ENCODE data around the gene SLC9A5. TPM values are rescaled to one million over a fixed set of nuclear protein-coding genes. Genes with fewer than 3 reads are reported as not detected.

Gene SLC9A5
- total RNA-seq, 1 donor from 2014 or later, result 4.4 TPM

GRCh38 chr16:67226295-67226803 is 22.4 kb upstream of the SLC9A5 start:
- H3K36me3 Mint-ChIP-seq (ENCODE audit: low read depth), result peaks cover 5% of the 10 kb centered on the region
- DNase-seq (ENCODE audit: low read depth, low spot score), result no peak
- H3K4me1 Mint-ChIP-seq, result peaks cover 25% of the 10 kb centered on the region
- no peaks in the 10 kb centered on the region for H3K9me3 Mint-ChIP-seq
- H3K27ac Mint-ChIP-seq (ENCODE audit: unreplicated experiment), result peak overlapping the region; percentile 87
- no peak for TF ChIP-seq CTCF (conservative IDR thresholded peaks at IDR 0.05)
- H3K27me3 Mint-ChIP-seq (ENCODE audit: low read depth), result no peaks in the 10 kb centered on the region
- H3K4me3 Mint-ChIP-seq, result peak overlapping the region; percentile 98

GRCh38 chr16:67226804-67227566 is 21.8 kb upstream of the SLC9A5 start, which contains the start of gene TMEM208:
TMEM208 (plus strand) TSS chr16:67227130; CDS start chr16:67227219, 89 bp downstream.
- peak; percentile 98 for DNase-seq (ENCODE audit: low read depth, low spot score)
- no peak for TF ChIP-seq CTCF (conservative IDR thresholded peaks at IDR 0.05)
- Mint-ChIP-seq H3K4me1 (peaks cover 25% of the 10 kb centered on the region), H3K4me3 (peak within 1 kb of the TSS; percentile 98), H3K36me3 (ENCODE audit: low read depth) (peaks cover 5% of the 10 kb centered on the region), H3K9me3 (no peaks in the 10 kb centered on the region), H3K27ac (ENCODE audit: unreplicated experiment) (peak within 1 kb of the TSS; percentile 88), H3K27me3 (ENCODE audit: low read depth) (no peaks in the 10 kb centered on the region)

GRCh38 chr16:67227567-67227921 is 21.2 kb upstream of the SLC9A5 start:
- TF ChIP-seq CTCF (conservative IDR thresholded peaks at IDR 0.05), result no peak
- DNase-seq (ENCODE audit: low read depth, low spot score), result no peak
- Mint-ChIP-seq H3K27me3 (ENCODE audit: low read depth) (no peaks in the 10 kb centered on the region), H3K36me3 (ENCODE audit: low read depth) (peaks cover 5% of the 10 kb centered on the region), H3K4me3 (peak overlapping the region; percentile 98), H3K9me3 (no peaks in the 10 kb centered on the region), H3K27ac (ENCODE audit: unreplicated experiment) (peak overlapping the region; percentile 88), H3K4me1 (peaks cover 25% of the 10 kb centered on the region)

- H3K27ac Mint-ChIP-seq (ENCODE audit: unreplicated experiment), result peak overlapping the region; percentile 45
- H3K4me1 Mint-ChIP-seq, result peaks cover 25% of the 10 kb centered on the region
- H3K36me3 Mint-ChIP-seq (ENCODE audit: low read depth), result peaks cover 5% of the 10 kb centered on the region
- DNase-seq (ENCODE audit: low read depth, low spot score), result no peak
- TF ChIP-seq CTCF (conservative IDR thresholded peaks at IDR 0.05), result no peak
- H3K4me3 Mint-ChIP-seq, result peak overlapping the region; percentile 98
- H3K9me3 Mint-ChIP-seq, result no peaks in the 10 kb centered on the region
- no peaks in the 10 kb centered on the region for H3K27me3 Mint-ChIP-seq (ENCODE audit: low read depth)
These were observed 20.6 kb upstream of the SLC9A5 start for GRCh38 chr16:67228034-67228785.

GRCh38 chr16:67228905-67229304 is 19.9 kb upstream of the SLC9A5 start:
- Mint-ChIP-seq H3K36me3 (ENCODE audit: low read depth) (peaks cover 5% of the 10 kb centered on the region), H3K4me1 (peaks cover 25% of the 10 kb centered on the region), H3K9me3 (no peaks in the 10 kb centered on the region), H3K4me3 (peak overlapping the region; percentile 98), H3K27me3 (ENCODE audit: low read depth) (no peaks in the 10 kb centered on the region), H3K27ac (ENCODE audit: unreplicated experiment) (no peak overlapping the region)
- no peak for DNase-seq (ENCODE audit: low read depth, low spot score)
- no peak for TF ChIP-seq CTCF (conservative IDR thresholded peaks at IDR 0.05)
